Heart right ventricle (tissue), 16 donors: ENCODE results near the gene SETD3. TPM values are rescaled to one million over a fixed set of nuclear protein-coding genes. Genes with fewer than 3 reads are reported as not detected.

Experiments
- ATAC-seq, 8 donors: fragments of 200-7000 bp; cut with Tn5 transposase; one replicate each; pipeline ENCODE4 v1.9.1; 2020; ENCODE audit warnings: mild to moderate bottlenecking in 8 of 8, moderate library complexity in 8 of 8, moderate number of reproducible peaks in 1 of 8
- DNase-seq, 2 donors: peaks; one replicate each; pipeline ENCODE4 v3.0.0-alpha.2; 2020
- H3K27ac ChIP-seq, 10 donors: fragments of 200-600 bp; sonication (generic) in 2 of 10; one replicate each; pipeline versions ENCODE4 v1.5.0 to v1.8.0; 2020 to 2022; ENCODE audit warnings: mild to moderate bottlenecking in 3 of 10
- H3K27me3 ChIP-seq, 7 donors: fragments of 200-600 bp; one replicate each; pipeline ENCODE4 v1.8.0; 2021 to 2022; ENCODE audit warnings: mild to moderate bottlenecking in 2 of 7
- H3K36me3 ChIP-seq, 9 donors: fragments of 200-600 bp; sonication (generic) in 1 of 9; one replicate each; pipeline versions ENCODE4 v1.5.0 to v1.8.0; 2020 to 2022; ENCODE audit warnings: mild to moderate bottlenecking in 2 of 9
- H3K4me1 ChIP-seq, 9 donors: fragments of 200-600 bp; sonication (generic) in 1 of 9; one replicate each; pipeline versions ENCODE4 v1.5.0 to v1.8.0; 2020 to 2022; ENCODE audit warnings: mild to moderate bottlenecking in 4 of 9
- H3K4me3 ChIP-seq, 10 donors: fragments of 200-600 bp; sonication (generic) in 2 of 10; one replicate each; pipeline versions ENCODE4 v1.5.0 to v1.8.0; 2020 to 2022; ENCODE audit warnings: mild to moderate bottlenecking in 7 of 10, moderate library complexity in 2 of 10
- H3K9me3 ChIP-seq, 11 donors: fragments of 200-600 bp in 10 of 11; sonication (generic) in 2 of 11; one replicate each; pipeline versions ENCODE4 v1.5.0 to v1.8.0; 2013 to 2022; ENCODE audit warnings: mild to moderate bottlenecking in 2 of 11, control low read depth in 1 of 11, moderate library complexity in 1 of 11
- CTCF ChIP-seq, 9 donors: fragments of 200-600 bp; sonication (generic) in 2 of 9; IDR thresholded peaks; one replicate each; pipeline versions ENCODE4 v1.5.0 to v1.8.0; 2021 to 2022; ENCODE audit warnings: antibody characterized with exemption in 9 of 9, mild to moderate bottlenecking in 5 of 9, moderate library complexity in 1 of 9
- whole genome bisulfite sequencing, 2 donors: extraction: QIAGEN DNeasy Blood & Tissue Kit; methylation state at CpG; one replicate each; pipeline ENCODE4 v1.1.7; 2013; ENCODE audit warnings: inconsistent platforms in 1 of 2; 5-methylcytosine and 5-hydroxymethylcytosine counted together
- intact Hi-C, 10 donors: fragments of 100-400 bp; cut with DNase I; formaldehyde crosslinking; loops; one replicate each; pipeline versions ENCODE4 v1.11.1 to v1.14.2; 2022
- polyA plus RNA-seq, 2 donors: library from polyadenylated mRNA; stranded (reverse); fragments of 200-250 nt; gene quantifications; one replicate each; pipeline ENCODE4 v1.2.3, GENCODE V29; 2013
- total RNA-seq, 10 donors: library from RNA; stranded (reverse); fragmentation: NEBNext Ultra II Directional in 3 of 10; extraction: Animal tissue kit (Norgen Biotek cat#: 25700) in 3 of 10; gene quantifications; one replicate each; pipeline versions ENCODE4 v1.2.1 to v1.2.4, GENCODE V29; 2021 to 2023
- donor health status: Arrhythmogenic right ventricular cardiomyopathy.
- donor health status: ischemic (EF 13 %, LVEDD 7.1; RV severe dilation, severe dysfunction).
- donor health status: healthy with polysubstance abuse.
- donor health status: DM: no; HTN: yes; CAD: no.
- donor health status: DM: no; HTN: no; CAD: no.
- donor health status: ischemic (EF 25% LVEDD 6.9; RV normal size, moderate dysfunction).
- donor health status: ischemic (EF 25% LVEDD 5.7; RV mildly dilated, moderate dysfunction).
- donor health status: healthy.
- donor health status: DM: yes; HTN: yes; CAD: no.
- donor health status: Ischemic cardiomyopathy.
- donor health status: ischemic (EF 35%, LVEDD 5.7; RV mildly dilated, moderate dysfunction).
- donor health status: nonischemic (EF 11% LVEDD 7.7; RV severe dilation, severe dysfunction).
- donor health status: DM: yes; HTN: yes; CAD: no.
- donor health status: PGD.
- donor health status: ischemic (EF 29% LVEDD 5.4; RV normal size, mild dysfunction).
- donor health status: nonischemic (EF 23%, LVEDD 6.1; RV moderate dilation, normal function).

Gene SETD3
- total and polyA plus RNA-seq, 12 donors = 35.0 to 129 (median 106) TPM

GRCh38 chr14:99518441-99519346 is 38.0 kb upstream of the SETD3 start:
- intact Hi-C loops = loop anchor here in 9 of 10 donors (1.0 to 10.0 kb wide), 4 partner anchors 110 to 366 kb away; no protein-coding TSS in a partner anchor
- no peaks in the 10 kb centered on the region for H3K27me3 ChIP-seq
- peak; percentile 59 to 82 for DNase-seq
- H3K9me3 ChIP-seq = no peaks in the 10 kb centered on the region
- TF ChIP-seq CTCF (IDR thresholded peaks at IDR 0.05) = peak; percentile 95 to 99 (median 97)
- H3K27ac ChIP-seq = no peak overlapping the region
- H3K4me3 ChIP-seq = no peak overlapping the region
- ATAC-seq = peak; percentile 46 to 76 (median 63)
- peaks cover 0 to 41% (median 0%) of the 10 kb centered on the region in 9 donors for H3K36me3 ChIP-seq
- WGBS, 2 donors = 39 to 42% methylated on average over 21 of the region's 21 CpGs
- peaks cover 3 to 35% (median 24%) of the 10 kb centered on the region in 9 donors for H3K4me1 ChIP-seq

GRCh38 chr14:99517643-99518381 is 37.2 kb upstream of the SETD3 start:
- peaks cover 0 to 26% (median 15%) of the 10 kb centered on the region in 9 donors for H3K4me1 ChIP-seq
- peak in 2 of 8 donors; percentile 1 to 5 for ATAC-seq

GRCh38 chr14:99516871-99517642 is 36.4 kb upstream of the SETD3 start:
- no peak for ATAC-seq
- Histone ChIP-seq H3K4me3 (no peak overlapping the region), H3K4me1 (peaks cover 0 to 19% (median 8%) of the 10 kb centered on the region in 9 donors), H3K36me3 (peaks cover 0 to 57% (median 0%) of the 10 kb centered on the region in 9 donors), H3K27ac (no peak overlapping the region), H3K27me3 (no peaks in the 10 kb centered on the region), H3K9me3 (no peaks in the 10 kb centered on the region)
- DNase-seq = no peak
- intact Hi-C loops = loop anchor here in 3 of 10 donors (2.0 to 10.0 kb wide), 2 partner anchors 108 to 368 kb away; no protein-coding TSS in a partner anchor
- WGBS, 2 donors = 85 to 90% methylated on average over 13 to 14 of the region's 14 CpGs
- TF ChIP-seq CTCF (IDR thresholded peaks at IDR 0.05) = no peak

More at GRCh38 chr14:99517643-99518381, 37.2 kb upstream of the SETD3 start:
- no peaks in the 10 kb centered on the region for H3K9me3 ChIP-seq
- peaks cover 0 to 50% (median 0%) of the 10 kb centered on the region in 9 donors for H3K36me3 ChIP-seq
- intact Hi-C loops = loop anchor here (1.0 to 10.0 kb wide), 5 partner anchors 107 to 367 kb away; no protein-coding TSS in a partner anchor
- no peak overlapping the region for H3K4me3 ChIP-seq
- DNase-seq = no peak
- no peaks in the 10 kb centered on the region for H3K27me3 ChIP-seq
- TF ChIP-seq CTCF (IDR thresholded peaks at IDR 0.05) = no peak
- 69 to 71% methylated on average over 16 of the region's 16 CpGs for WGBS, 2 donors
- H3K27ac ChIP-seq = no peak overlapping the region
